ENCODE results near the gene DHX29.

The DHX29 gene

DNA sequence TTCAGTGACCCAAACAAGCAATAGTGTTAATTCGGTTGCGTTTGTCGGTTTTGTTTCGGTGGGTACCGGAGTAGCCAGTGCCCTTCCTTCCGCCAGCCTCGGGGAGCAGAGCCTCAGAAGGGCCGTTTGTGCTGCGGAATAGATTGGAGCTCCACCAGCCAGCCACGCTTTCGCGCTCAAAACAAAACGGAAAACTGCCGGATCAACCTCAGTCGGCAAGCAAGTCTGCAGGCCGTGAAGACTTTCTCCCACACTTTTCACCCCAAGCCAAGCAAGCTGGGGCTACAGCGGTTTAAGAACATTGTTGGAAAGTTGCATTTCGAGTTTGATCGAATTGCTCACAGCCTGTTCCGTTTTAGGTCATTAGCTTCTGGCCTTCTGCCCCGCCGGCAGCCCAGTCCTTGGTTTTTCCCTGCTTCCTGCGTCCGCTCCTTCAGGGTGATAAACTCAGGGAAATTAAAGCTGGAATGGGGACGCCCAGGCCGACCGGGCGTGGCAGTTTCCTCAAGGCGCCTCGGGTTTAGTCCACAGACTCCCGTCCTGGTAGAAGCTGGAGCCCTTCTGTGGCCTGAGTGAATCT is 73.3 kb downstream of the DHX29 start:
- FAIRE-seq (no peak), DNase-seq (ENCODE audit: insufficient read length, low spot score) (no peak)

DNA sequence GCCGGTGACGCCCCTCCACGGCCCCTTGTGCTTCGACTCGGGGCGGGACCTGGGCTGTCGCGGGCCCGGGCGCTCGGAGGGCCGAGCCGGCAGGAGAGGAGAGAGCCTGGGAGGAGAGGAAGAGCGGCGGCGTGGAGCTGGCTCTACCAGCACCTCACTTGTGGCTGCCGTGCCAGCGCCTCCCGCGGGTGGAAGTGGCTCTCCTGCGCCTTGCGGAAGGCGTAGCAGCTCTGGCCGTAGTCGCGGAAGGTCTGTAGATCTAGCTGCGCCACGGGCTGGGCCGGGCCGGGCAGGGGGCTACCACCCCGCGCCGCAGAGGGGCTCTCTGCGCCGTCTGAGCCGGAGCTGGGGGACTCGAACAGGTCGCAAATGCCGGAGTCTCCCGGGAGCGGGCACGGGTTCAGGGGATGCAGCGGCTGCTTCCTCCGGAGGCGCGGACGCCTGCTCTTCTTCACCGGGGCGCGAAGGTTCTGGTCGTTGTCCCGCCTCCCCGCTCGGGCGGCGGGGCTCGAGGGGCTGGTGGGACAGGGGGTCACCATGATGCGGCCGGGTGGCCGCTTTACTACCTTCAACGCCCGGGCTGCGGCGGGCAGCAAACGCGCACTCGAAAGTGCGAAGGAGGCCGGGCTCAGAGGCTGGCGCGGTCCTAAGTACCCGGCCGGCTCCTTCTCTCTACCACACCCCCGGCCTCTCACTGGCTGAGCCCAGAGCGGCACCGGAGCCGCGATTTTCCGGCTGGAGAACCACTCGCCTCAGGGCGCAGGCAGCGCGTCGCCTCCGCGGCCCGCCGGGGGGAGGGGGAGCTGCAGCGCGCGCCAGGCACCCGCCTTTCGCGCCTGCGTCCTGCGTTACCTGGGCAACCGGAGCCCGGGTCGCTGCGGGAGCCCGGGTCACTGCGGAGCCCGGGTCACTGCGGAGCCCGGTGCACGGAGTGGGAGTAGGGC is 74.2 kb downstream of the DHX29 start, which contains the start of gene CCNO:
CCNO (minus strand) TSS at position 624 of the 944 bp plus-strand sequence; CDS start at position 539, 85 bp downstream.
- peak; percentile 45 for DNase-seq (ENCODE audit: insufficient read length, low spot score)
- FAIRE-seq, result no peak

GRCh38 chr5:55232271-55232984 is 75.1 kb downstream of the DHX29 start:
- peak; percentile 5 for DNase-seq (ENCODE audit: insufficient read length, low spot score)

DNA sequence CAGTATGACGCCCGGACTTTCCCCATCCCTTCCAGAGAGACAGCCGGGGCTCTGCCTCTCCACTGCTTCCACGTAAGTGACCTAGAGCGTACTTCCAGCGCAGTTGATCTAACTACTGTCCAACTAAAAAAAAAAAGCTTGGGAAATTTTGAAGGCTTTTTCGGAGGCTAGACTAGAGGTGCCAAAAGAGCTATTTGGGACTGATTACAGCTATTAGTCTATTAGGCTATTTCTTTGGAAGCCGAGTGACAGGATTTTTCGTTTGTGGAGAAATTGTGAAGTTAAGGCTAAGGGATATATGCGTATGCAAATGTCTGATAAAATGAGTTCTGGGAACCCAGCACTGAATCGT is 75.6 kb downstream of the DHX29 start:
- FAIRE-seq, result no peak
- no peak for DNase-seq (ENCODE audit: insufficient read length, low spot score)

More at GRCh38 chr5:55232271-55232984, 75.1 kb downstream of the DHX29 start:
- FAIRE-seq, result peak; percentile 11

DNA sequence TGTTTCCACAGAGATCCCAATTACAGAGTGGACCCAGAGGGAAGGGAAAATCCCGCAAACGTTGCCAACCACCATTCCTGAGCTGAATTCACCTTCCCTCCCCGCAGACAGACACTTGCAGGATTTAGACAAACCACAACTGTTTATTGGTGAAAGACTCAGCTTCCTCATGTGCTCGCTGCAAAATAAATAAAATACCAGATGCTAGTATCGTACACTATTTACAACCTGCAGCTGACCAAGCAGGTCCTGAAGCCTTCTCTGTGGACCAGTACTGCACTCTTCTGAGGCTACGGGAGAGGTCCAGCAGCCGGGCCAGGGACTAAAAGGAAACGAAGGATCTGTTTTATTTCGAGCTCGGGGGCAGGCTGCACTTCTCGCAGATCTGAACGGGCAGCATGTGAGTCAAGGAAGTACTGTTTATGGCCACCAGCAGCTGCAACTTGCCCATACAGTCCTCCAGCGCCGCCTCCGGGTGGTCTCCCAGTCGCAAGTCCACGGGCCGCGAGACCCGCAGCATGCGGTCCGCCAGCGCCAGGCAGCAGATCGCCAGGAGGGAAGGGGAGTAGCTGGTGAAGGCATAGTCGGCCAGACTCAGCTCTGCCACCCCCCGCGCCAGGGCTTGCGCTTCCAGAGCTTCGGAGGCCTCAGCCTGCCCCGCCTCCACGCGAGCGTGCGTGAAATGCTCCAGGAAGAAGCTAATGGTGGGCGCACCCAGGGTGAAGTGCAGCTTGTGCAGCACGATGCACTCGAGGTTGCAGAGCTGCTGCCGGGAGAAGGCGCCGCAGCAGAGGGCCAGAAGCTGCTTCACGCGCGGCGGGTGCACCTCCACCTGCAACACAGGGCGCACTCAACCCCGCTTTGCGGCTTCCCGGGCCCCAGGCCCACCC is 76.2 kb downstream of the DHX29 start:
- DNase-seq (ENCODE audit: insufficient read length, low spot score), result peak; percentile 5
- FAIRE-seq, result no peak

- DNase-seq (ENCODE audit: insufficient read length, low spot score) (no peak), FAIRE-seq (no peak)
These were observed 77.3 kb downstream of the DHX29 start for GRCh38 chr5:55230086-55230629.

DNA sequence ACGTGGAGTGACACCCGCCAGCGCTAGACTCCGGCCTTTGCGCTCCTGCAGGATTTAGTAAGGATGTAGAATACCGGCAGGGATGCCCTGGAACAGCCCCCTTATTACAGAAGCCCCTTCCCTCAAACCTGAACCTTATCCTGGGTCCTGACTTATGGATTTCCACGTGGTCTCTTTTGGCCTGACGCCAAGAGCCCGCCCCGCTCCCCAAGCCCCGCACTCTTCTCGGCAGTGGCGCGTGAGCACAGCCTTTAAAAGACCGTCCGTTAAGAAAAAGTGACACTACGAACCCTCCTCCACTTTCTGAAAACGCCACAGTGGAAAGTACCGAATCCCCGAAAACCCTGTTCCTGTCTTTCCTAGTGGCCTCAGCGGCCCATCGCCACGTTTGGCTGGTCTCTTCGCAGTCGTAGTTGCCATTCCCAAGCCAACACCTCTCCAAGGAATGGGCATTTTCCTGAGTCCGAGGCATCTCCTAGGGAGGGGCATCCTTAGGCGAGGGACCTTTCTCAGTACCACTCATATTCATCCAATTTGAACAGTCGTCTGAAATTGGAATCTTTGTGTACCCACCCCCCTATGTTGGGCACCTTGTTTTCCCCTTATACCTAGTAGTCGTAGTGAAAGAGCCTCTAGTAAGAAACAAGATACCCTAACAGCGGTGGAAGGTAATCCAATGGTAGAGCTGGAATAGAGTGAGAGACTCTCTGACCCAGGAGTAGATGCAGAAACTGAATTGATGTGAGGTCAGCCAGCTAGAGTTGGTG is 79.6 kb downstream of the DHX29 start:
- no peak for DNase-seq (ENCODE audit: insufficient read length, low spot score)

GRCh38 chr5:55226934-55227663 is 80.4 kb downstream of the DHX29 start, which contains the start of gene MCIDAS:
Gene MCIDAS (minus strand): TSS chr5:55227315. CDS start chr5:55227138, 177 bp downstream.
- peak; percentile 49 for DNase-seq (ENCODE audit: insufficient read length, low spot score)
- FAIRE-seq, result peak; percentile 47

More for the DNA sequence above, 79.6 kb downstream of the DHX29 start:
- FAIRE-seq, result no peak

DNA sequence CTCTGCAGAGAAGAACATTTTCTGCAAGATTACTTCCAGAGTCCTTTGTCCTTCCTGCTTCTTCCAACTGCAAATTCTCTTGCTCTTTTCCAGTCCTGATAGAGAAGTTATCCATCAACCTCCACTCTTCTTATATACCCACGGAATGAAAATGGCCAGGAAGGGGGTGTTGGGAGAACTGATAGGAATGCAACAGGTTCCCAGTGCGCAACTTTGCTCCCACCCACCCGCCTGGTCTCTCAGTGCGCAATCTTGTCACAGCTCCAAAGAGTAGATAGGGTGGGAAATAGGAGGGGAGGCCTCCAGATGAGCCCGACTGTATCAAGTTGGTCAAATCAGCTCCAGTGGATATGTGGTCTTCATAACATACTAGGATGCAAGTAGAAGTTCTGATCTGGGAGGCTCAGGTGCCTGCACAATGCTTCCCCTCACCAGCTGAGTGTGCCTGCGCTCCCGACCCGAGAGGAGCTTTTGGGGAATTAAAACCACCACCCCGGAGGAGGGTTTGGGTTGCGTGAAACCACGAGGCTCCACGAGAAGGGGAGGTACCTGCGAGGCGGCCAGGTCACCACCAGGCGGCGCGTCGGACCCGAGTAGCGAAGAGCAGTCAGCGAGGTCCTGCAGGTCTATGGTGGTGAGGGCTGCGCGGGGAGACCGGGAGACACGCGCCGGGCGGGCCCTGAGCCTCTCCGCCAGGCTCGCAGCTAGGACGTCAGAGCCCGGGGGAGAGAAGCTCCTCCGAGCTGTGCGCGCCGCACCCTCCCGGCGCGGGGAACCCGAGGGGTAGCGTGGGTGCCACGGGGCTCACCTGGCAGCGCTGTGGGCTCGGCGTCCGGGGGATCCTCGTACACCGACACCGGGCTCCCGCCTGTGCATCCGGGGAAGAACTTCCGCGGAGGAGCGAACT is 81.2 kb downstream of the DHX29 start:
- DNase-seq (ENCODE audit: insufficient read length, low spot score), result peak; percentile 66
- no peak for FAIRE-seq

DNA sequence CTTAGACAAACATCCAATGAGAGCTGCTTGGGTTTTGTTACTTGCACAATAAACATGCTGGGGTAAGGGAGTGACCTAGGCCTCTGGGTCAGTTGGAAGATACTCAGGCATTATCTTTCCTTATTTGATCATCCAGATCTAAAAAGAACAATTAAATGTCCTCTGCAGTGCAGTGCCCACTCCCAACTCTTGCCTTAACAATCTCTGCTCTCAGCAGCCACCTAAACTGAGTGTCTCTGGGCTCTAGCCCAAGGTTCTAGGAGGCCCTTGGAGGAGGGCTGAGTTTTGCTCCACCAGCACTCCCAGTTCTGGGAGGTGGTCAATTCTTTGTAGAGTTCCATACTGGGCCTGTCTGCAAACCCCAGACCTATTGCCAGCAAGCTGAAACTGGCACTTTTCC is 82.1 kb downstream of the DHX29 start:
- FAIRE-seq (no peak), DNase-seq (ENCODE audit: insufficient read length, low spot score) (no peak)

DNA sequence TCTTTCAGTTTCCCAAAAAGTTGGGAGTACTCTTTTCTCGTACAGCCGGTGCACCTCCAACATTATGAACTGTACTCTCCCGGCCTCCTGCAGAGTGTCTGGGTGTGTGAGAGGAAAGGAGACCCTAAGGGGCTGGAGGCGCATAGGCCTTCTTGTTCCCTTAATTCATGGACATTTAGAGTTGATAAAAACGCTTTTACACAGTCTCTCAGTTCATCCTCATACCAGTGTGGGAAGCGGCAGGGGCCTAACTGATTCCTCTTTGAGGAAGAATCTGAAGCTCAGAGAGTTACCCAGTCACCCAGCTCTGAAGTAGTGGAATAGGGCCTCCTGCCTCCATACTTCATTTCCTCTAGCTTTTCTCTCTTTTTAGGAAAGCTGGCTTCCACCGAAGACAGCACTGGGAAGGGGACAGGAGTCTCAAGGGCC is 83.7 kb downstream of the DHX29 start:
- FAIRE-seq (no peak), DNase-seq (ENCODE audit: insufficient read length, low spot score) (no peak)

DNA sequence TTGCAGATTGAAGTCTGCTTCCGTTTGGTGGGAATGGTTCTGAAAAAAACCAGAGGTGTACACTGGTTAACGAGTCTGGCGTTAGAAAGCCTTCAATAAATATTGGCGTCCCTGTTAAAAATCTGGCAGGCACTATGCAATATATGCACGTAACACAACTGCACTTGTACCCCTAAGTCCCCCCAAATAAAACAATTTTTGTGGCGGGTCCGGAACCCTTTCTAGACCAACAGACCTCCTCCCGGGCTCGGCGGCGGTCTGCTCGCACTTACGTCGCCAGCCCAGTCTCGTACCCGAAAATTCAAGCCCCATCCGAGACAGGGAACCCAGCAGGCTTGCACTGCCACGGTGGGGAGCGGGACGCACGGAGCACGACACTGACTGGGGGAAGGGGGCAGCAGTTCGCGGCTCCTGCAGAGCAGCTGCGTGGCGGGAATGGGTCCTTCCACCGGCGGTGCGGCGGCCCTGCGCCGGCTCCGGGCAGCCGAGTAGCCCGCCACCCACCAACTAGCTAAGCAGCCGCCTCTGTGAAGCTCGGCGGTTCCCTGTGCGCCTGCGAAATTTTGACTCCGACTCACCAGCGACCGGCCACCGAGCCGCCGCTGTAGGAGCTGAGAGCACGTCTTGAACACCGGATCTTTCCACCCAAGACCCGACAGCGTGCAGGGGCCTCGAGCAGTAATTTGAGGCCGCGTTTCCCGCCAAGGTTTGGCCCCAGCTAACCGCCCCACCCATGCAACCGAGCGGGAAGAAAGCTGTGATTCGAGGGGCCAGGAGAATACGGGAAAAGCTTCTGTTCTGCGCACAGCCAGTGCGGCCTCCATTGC is 84.3 kb downstream of the DHX29 start:
- FAIRE-seq (no peak), DNase-seq (ENCODE audit: insufficient read length, low spot score) (peak; percentile 4)

GRCh38 chr5:55222092-55222984 is 85.2 kb downstream of the DHX29 start:
- FAIRE-seq (no peak), DNase-seq (ENCODE audit: insufficient read length, low spot score) (peak; percentile 4)

DNA sequence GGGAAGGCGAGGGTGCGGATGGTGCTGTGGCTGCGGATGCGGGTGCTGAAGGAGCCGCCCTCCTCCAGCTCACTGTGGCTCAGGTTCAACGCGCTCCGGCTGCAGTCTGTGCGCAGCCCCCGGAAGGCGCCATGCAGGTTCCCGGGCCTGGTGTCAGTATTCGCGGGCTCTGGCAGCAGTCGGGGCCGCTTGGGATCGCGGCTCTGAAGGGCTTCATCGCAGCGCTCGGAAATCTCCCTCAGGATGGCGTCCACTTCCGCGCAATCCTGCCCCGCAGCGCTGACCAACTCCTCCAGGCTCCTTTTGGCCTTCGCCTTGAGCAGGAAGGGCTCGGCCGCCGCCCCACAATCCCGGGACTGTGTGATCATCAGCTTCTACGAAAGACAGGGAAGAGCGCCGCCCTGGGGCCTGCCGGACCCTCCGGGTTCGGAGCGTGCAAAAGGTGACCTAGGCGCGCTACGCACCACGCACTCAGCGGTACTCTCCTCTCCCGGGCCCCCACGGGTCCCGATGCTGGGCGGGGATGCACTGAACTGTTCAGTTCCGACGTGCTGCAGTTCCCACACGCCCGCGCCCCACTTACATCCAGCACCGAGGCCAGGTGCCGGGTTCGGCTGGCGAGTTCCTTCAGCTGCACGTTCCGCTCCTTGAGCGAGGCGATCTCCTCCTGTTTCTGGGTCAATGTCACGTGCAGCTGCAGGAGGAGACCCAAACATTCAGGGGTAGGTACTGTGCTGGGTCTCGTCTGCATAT is 86.9 kb downstream of the DHX29 start:
- FAIRE-seq (no peak), DNase-seq (ENCODE audit: insufficient read length, low spot score) (no peak)

DNA sequence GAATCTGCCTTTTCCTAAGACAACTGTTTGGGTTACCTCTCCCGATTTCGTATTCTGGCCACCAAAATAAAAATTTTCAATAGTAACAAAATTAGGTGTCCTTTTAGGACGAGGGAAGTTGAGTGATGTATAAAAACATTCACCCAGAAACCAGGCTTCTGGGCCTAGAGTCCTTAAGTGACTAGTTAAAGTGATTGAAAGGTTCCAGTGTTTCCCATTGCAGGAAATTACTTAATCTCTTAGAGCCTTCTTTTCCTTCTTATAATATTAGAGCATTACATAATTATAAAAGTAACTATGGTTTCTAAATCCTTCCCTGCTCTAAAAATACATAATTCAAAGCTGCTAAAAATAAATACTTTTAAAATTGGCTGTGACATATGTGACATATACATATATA is 87.7 kb downstream of the DHX29 start:
- no peak for FAIRE-seq
- no peak for DNase-seq (ENCODE audit: insufficient read length, low spot score)

Measured in GM19239 (cell line).